Stimulated activated CD4-positive, alpha-beta T cell treated with anti-CD3 and anti-CD28 coated beads, TNF-alpha, amount 100 ng/mL, for 48 hours (primary cell): ENCODE measurements around the gene RASGRF1.
"Not testable (repeated sequence)": the region's sequence is repeated elsewhere in the genome, so short reads cannot be mapped to it uniquely, and the experiment has no call there.

Experiments
- DNase-seq, 3 donors: peaks; one replicate each; pipeline ENCODE4 v3.0.0-alpha.2; 2020; ENCODE audit warnings: low read depth in 3 of 3

RASGRF1 gene

DNA sequence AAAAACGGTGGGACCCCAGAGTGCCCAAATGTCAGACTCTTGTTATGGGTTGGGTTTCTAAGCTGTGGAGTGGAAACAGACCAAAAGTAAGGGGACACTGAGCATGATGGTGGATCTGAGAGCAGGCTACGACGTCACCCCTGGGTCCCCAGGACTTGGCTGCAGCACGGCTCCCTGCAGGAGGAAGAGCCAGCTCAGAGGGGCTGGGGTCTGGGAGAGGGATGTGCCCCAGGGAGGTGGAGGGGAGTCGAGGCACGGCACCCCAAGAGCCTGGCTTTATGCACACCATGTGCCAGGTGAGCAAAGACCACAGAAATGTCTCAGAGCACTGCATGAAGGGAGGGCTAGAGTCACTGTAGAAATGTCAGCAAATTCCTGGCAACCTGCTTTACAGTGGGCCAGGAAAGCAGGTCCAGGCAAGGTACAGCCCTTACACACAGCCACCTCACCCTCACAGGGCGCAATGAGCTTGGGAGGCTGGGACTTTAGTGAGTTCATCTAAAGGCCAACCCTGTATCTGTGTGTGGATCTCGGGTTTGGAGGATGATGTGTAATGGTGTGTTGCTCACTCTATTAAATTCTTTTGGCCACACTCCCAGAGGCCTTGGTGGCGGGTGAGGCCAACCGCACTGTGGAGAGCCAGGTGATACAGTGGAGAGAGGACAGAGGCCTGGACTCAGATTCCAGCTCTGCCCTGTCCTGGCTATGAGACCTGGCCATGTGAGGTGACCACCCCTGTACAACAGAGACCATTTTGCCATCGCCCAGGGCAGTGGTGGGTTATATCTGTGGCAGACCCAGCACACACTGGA lies 159.8 kb downstream of the RASGRF1 start:
- DNase-seq: no peak

DNA sequence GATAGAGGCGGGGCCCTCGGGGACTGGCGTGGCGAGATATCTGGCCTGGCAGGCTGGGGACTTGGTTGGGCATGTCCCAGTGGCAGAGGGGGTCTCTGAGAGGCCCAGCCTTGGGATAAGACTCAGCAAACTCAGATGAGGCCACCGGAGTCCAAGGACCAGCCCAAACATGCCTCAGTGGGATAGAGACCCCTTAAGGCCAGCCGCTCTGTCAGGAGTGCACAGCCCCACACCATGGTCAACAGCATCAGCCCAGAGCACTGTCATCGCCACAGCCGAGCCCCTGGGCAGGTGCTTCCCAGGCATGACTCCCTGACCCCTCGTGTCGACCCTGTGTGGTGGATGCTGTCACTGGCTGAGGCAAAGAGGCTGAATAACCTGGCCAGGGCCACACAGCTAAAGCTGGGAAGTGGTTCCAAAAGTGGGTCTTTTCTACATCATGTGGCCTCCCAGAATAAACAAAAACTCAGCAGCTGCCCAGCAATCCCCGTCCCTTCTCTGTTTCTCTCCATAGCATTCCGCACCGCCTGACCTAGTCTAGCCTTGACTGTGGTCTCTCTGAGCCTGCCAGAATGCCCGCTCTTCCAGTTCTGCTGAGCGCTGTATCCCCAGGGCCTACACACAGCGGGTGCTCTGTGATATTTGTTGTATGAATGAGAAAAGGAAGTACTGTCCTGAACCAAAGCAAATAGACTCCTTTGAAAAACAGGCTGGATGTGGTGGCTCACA lies 160.9 kb downstream of the RASGRF1 start:
- DNase-seq: no peak

DNA sequence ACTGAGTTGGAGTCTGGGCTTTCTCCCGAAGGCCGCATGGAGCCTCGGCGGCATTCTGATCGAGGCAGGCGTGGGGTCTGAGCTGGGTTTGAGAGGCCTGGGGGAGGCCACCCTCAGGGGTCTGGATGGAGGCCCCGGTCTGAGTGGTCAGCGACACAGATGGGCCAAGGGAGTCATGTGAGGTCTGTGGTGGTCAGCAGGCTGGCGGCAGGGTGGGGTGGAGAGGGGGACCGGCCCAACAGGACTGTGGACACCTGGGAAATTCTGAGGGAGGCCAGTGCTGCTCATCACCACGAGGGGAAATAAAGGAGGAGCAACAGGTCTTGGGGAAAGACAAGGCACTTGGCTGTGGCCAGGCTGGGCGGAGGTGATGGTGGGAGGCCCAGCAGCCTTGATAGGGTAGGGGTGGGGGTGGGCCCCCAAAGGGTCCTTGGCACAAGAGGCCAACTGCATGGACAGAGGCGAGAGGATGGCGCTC lies 161.9 kb downstream of the RASGRF1 start:
- DNase-seq: no peak

DNA sequence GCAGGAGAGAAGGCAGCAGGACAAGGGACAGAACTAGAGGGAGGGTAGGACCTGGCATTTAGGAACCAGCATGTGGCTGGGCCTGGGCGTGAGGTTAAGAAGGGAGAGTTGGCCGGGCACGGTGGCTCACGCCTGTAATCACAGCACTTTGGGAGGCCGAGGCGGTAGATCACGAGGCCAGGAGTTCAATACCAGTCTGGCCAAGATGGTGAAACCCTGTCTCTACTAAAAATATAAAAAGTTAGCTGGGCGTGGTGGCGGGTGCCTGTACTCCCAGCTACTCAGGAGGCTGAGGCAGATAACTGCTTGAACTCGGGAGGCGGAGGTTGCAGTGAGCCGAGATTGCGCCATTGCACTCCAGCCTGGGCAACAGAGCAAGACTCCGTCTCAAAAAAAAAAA lies 162.4 kb downstream of the RASGRF1 start:
- not testable (repeated sequence) for DNase-seq

DNA sequence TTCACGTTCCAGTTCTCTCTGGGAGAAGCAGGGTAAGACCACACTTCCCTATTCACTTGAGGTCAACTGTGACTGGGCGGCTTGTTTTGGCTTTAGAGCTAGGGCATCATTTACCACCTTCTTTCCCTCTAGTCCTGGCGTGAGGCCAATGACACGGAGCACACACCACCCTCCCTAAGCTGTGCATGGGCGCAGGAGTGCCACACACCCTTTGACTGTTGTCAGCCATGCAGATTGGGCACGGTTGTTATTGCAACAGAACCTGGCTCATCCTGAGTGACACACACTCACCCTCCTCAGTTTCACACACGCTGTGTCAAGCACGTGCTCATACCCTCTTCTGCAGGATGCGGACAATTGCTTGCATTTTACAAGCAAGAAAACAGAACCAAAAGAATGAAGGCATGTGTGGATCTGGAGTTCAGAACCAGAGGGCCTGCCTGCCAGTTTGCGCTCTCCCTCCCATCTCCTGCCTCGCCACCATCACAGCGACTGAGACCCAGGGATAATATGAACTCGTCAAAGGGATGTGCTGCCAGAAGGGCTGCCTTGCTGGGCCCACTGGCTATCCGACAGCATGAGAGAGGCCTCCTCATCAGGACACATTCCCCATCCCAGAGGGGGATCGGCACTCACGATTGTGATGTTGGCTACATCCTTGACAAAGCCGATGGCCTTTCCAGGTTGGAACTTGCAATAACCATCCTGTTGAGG lies 163.3 kb downstream of the RASGRF1 start:
- no peak for DNase-seq

DNA sequence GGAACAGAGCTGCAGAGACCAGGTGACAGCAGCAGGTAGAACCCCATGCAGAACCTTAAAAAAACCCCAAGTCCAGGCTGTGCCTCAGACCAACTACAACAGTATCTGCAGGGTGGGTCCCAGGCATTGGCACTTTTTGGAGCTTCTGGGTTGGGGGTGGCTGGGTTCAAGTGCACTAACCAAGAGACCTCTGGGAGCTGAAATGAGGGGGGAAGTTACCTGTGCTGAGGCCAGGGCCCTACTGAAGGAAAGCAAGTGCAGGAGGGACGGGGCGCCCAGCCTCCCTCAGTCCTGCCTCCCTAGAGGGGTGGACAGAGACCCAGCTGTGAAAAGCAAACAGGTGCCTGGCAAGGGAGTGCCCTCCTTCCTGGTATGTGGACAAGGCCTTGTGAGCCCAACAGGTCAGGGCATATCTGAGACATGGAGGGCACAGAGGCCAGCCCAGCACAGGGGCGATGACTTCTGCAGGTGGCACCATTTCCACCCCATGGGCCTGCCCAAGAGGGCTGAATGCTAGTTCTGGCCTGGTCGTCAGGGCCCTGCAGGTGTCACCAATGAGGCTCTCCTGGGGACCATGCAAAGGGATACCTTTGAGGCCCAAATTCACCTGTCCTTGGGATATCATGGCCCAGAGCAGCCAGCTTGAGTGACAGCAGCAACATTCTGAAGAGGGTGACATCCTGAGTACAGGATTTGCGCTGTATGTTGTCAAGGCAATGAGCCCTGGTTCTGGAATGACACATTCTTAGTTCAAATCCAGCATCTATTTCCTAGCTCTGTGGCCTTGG lies 164.4 kb downstream of the RASGRF1 start:
- no peak for DNase-seq

DNA sequence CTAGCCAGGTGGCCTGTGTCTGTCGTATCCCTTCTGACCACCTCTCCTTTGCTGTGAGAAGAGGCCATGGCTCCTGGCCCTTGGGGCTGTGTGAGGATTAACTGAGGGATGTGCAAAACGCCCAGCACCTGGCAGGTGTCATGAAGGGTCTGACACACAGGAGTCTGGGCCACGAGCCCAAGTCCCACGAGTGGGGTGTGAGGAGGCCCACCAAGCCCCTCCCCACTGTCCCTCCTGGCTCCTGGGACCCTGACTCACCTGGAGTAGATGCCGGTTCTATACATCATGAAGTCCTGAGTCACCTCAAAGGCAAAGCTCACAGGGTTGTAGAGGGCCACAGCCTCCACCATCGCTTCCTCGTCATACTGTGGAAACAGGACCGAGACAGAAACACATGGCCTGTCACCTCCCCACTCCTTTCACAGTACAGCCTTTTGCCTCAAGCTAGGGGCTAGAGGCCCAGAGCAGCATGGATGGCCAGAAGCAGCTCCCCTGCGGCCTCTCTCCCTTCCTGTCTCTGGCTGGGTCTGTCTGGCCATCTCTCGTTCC lies 165.4 kb downstream of the RASGRF1 start:
- no peak for DNase-seq

DNA sequence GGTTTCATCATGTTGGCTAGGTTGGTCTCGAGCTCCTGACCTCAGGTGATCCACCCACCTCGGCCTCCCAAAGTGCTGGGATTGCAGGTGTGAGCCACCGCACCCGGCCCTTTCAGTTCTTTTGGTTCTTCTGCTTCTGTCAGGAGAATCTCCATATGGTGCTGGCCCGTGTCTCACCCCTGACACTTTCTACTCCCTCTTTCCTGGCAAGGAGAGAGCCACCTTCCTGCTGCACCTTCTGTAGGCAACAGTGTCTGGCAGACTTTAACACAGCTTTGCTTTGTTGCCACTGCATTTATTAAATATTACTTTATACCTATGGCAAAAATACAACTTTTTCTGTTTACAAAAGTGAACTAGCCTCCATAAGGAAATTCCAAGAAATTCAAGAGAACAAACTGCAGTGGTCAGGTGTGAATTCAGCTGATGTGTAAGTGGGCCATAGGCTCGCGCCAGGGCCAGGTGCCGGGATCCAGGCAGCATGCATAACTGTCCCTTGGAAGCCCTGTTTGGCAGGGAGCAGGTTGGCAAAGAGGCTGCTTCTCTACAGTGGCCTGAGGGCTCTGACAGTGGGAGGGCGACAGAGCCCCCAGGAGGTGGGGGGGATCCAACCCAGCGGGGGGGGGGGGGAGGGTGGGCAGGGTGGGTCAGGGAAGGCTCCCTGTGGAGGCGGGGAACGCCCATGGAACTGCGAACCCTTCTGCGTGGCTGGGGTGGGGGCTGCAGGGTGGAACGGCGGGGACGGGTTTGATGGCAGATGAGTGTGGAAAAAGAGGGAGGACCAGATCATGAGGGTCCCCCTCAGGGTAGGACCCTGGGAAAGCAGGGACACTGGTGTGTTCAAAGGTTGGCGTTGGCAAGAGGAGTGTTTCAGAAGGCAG lies 166.9 kb downstream of the RASGRF1 start:
- no peak for DNase-seq

DNA sequence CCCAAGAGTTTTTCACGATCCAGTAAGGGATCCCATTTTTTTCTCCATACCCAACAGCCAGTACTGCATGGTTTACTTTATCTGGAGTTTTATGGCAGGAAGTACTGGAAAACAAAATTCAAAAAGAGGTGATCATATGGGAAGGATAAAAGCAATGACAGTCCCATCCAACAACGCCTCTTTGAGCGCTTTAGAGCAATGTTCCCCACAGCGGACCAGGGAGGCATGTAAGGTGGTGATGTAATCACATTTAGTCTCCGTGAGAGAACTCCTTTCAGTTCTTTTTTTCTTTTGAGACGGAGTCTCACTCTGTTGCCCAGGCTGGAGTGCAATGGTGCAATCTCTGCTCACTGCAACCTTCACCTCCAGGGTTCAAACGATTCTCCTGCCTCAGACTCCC lies 167.6 kb downstream of the RASGRF1 start:
- no peak for DNase-seq

DNA sequence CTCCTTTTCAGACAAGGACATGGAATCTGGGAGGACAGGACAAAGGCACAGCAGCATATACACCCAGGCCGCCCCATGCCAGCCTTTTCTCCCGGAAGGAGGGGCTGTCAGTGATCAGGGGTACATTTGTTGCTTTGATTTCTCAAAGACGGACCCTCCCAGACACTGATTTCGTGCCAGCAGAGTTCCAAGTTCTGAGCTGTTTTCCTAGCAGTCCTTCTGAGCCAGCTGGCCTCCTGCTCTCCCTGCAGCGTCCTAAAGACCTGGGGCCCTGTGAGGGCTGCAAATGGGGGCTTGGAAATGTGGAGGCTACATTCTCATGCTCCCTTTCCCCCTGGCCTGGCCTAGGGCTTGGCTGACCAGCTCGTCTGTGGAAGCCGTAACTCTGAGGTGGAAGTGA lies 168.1 kb downstream of the RASGRF1 start:
- no peak for DNase-seq

DNA sequence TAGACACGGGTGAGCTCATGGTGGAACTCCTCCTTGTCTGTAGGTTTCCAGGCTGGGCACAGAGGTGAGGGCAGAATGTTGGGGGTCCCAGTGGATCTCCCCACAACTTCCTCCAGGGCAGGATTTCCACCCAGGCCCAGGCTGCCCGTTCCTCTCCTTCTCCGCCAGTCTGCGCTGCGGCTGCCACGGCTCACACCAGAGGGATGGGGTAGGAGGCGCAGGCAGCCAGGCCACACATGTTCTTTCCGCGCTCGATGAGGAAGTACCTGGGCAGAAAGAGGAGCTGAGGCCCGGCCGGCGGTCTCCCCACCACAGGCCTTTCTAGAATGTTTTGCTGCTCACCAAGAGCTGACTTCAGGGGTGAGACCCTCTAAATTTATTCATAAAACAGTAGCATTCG lies 168.6 kb downstream of the RASGRF1 start:
- no peak for DNase-seq

DNA sequence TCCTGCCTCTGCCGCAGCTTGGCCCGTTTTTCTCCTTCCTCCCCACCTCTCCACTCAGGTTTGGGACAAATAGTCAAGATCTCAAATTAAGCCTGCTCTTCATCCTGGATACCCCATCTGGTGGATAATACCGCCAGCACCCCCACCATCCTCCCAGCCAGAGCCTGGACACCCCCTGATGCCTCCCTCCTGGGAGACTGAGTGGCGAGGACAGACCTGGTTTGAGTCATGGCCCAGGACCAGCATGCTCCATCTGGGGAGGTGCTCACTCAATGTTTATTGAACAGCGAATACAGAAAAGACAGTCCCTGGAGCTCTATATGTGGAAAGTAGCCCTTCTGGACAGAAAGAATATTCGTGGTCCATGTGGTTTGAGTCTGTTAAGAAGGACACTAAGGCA lies 169.1 kb downstream of the RASGRF1 start:
- no peak for DNase-seq

DNA sequence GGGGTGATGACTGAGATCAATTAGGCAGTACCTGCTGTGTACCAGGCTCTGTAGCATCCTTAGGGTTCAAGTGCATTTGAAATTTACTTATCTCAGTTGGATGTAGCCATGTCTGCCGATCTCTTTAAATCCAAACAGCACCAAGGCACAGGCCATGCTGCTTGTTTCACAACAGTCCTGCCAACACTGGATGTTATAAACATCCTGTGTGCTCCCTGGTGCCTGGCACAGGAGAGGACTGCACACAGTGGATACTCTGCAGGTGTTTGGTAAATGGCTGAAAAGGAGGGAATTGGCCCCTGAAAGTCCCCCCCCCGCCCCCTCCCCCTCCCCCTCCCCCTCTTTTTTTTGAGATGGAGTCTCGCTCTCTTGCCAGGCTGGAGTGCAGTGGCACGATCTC lies 172.7 kb downstream of the RASGRF1 start:
- no peak for DNase-seq

DNA sequence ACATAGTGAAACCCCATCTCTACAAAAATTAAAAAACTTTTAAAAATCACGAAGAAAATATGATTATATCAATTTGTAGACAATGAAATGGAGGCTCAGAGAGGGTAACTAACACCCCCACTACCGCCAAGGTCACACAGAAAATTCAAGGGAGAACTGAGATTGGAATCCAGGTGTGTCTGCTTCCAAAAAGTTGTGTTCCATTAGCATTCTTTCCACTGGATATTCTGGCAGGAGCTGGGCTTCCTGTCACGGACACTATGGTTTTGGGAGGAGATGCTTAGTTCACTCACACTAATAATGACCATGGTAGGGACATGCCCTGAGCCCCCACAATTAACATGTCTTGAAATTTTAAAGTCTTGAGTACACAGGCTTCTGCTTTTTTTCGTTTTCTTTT lies 174.5 kb downstream of the RASGRF1 start:
- DNase-seq: no peak

DNA sequence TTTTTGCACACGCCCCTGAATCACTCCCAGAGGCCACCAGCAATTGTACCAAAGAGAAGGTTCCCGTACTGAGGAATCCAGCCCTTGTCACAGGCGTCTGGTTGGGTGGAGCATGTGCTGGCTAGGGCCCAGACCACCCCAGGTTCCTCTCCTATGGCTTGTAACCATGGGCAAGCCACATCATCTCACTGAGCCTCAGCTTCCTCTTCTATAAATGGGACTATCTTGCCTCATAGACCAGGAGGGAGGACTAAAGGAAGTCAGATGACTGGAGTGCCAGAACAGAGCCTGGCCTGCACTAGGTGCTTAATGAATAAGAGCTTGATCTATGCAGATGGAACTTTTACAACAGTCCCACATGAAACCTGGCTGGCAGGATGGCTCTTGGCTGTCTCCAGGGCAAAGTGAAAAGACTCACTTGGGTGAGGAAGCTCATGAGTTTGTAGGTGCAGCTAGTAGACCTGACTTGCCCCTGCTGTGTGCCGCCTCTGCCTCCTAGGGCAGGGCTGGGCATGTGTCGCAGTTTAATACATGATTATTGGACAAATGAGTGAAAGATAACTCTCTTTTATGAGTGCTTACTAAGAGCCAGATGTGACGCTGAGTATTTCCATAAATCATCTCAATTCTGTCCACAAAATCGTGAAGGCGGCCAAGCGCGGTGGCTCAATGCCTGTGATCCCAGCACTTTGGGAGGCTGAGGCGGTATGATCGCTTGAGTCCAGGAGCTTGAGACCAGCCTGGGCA lies 175.1 kb downstream of the RASGRF1 start:
- no peak for DNase-seq

DNA sequence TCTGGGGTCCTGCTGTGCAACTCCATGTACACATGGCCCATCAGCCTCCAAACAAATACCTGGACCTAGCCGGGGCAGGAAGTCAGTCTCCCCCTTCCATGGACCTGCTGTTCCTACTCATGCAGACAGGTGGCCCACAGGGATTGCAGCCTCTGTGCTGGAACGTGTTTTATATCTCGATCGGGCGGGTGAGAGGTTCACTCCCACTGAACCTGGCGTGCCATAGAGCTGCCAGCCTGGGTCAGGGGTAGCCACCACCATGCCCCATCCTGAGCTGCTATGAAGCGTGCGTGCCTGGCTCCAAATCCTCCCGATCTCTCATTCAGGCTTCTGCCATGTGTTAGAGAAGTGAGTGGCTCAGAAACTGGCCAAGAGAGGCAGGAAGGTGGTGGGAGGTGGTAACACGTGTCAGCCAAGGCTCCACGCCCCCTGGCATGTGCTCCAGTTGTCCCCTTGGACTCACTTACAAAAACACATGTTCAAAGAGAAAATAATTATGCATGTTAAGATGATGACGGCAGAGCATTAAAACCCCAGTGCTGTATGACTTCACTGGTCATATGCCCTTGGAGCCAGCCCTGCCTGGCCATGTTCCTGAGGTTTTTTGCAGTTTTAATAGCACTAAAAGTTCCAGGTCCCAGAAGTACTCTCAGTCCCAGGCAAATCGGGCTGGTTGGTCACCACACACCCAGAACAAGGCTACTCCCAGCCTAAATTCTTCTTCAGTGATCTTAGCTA lies 176.4 kb downstream of the RASGRF1 start:
- no peak for DNase-seq

DNA sequence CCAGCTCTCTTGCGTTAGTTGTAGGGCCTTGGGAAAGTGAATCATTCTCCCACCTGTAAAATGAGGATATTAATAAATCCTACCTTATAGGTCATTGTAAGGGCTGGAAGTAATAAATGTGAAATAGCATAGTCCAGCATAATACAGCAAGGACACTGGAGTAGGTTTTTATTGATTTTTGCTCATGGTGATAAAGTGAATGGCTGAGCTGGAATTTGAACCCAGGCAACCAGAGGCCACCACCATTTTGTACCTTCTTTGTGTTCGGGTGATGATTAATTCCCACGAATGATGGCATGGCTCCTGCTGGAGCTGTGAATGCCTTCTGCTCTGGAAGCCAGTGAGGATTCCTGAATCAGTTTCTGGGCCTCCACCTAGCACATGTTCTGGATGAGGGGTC lies 177.6 kb downstream of the RASGRF1 start:
- no peak for DNase-seq

DNA sequence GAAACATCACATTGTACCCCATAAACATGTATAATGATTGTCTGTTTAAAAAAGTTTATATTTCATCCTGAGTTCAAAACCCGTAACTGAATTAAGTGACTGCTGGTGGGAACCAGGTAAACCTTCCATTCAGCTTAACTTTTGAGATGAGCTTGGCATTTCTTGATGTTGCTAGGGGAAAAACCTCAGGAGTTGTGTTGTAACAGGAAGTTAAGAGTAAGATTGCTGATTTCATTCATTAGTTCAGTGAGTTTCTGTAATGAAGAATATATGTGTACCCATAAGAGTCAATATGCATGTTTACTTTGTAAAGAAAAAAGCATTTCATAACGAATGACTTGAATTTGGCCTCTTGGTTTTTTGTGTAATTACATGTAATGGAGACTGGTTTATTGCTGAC lies 178.3 kb downstream of the RASGRF1 start:
- no peak for DNase-seq

DNA sequence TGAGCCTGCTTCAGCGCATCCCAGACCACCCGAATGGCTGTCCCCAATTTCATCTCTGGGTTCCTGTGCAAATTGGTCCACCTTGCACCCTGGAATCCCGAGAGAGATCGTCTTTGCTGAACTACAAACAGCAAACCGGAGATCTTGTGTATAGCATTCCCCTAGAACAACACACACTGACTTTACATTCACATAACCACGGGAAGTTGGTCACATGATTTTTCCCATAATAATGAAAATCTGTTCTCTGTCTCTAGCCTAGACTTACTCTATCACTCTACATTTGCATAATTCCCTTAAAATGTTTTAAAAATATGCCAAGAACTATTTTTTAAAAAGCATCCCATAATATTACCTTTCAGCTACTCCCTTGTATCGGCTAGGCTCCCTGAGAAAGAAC lies 180.3 kb downstream of the RASGRF1 start:
- DNase-seq: no peak
